DMS 273 (cell line): ENCODE results near the gene DERA.
"Not testable (repeated sequence)": the region's sequence is repeated elsewhere in the genome, so short reads cannot be mapped to it uniquely, and the experiment has no call there.

Experiments used
- DNase-seq: peaks from one replicate; lab custom pipeline; 2025; ENCODE audit not compliant: unreplicated experiment; lab: John Stamatoyannopoulos, UW

The DERA gene

DNA sequence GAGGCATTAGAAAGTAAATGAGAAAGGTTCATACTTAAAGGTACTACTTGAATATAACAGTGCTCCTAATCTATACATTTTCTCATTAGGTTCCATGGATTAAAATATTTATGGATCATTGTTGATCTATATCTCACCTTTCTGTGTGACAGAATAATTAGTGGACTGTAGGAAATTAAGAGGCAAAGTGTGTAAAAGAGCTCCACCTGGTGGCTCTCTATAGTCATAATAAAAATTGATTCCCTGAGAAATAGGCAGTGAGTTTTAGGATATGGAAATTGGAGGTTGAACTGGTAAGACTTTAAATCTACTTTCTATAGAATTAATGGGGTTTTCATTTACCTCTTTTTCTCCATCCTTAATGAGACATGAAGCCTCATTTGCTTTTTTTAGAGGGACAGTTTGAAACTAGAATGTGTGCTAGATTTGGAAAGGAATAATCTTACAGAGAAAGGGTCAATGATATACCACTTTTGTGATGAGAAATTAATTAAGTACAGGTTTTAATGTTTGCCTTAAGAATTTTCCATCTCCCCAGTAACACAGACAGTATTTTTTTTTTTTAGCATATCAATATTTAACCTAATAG lies 11.8 kb upstream of the DERA start:
- peak; percentile 26 for DNase-seq

DNA sequence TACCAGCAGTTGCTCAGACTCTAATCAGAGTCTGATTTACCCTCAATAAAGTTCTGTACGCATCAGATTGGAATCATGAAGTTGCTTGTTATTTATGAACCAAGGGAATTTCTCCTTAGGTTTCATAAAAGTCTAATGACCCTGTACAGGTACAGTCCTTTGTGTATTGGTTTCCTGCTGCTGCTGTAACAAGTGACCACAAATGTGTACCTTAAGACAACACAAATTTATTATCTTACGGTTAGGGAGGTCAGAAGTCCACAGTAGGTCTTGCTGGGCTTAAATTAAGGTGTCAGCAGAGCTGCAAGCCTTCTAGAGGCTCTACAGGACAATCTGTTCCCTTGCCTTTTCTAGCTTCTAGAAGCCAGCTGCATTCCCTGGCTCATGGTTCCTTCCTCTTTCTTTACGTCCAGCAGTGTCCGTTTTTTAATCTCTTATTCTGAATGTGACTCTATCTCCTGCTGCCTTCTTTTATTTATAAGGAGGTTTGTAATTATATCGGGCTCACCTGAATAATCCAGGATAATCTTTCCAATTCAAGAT lies 6.7 kb upstream of the DERA start:
- DNase-seq, result no peak

DNA sequence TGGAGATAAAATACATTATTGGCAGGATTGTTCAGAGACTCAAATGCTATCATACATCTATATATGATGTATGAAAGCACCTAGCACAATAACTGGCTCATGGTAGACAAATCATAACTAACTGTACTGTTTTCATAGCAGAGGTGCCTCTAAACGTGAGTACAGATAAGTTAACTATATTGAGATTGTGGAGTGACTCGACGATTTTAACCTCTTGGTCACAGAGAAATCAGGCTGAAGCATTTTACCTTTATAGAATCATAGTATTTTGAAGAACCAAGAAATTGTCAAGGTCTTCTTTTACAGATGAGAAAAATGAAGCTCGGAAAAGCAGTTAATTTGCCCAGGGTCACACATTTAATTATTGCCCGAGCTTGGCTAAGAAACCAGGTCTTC lies 666 bp upstream of the DERA start:
- DNase-seq, result no peak

DNA sequence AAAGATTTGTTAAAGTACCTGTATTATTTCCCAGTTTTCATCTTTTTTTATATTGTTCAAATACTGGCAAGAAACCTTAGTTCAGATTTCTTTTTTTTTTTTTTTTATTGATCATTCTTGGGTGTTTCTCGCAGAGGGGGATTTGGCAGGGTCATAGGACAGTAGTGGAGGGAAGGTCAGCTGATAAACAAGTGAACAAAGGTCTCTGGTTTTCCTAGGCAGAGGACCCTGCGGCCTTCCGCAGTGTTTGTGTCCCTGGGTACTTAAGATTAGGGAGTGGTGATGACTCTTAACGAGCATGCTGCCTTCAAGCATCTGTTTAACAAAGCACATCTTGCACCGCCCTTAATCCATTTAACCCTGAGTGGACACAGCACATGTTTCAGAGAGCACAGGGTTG lies 799 bp downstream of the DERA start:
- not testable (repeated sequence) for DNase-seq

DNA sequence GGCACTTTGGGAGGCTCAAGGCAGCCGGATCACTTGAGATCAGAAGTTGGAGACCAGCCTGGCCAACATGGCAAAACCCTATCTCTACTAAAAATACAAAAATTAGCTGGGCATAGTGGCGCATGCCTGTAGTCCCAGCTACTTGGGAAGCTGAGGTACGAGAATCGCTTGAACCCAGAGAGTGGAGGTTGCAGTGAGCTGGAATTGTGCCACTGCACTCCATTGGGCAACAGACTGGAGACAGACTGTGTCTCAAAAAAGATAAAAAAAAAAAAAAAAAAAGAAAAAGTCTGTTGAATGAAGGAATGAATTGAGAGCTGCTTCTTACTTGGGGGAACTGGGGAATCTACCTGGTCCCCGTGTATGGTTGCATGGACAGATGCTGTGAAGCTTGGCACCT lies 3.0 kb downstream of the DERA start:
- DNase-seq, result not testable (repeated sequence)

GRCh38 chr12:15918066-15918465 lies 6.9 kb downstream of the DERA start:
- no peak for DNase-seq

GRCh38 chr12:15919418-15919817 lies 8.3 kb downstream of the DERA start:
- DNase-seq, result no peak

DNA sequence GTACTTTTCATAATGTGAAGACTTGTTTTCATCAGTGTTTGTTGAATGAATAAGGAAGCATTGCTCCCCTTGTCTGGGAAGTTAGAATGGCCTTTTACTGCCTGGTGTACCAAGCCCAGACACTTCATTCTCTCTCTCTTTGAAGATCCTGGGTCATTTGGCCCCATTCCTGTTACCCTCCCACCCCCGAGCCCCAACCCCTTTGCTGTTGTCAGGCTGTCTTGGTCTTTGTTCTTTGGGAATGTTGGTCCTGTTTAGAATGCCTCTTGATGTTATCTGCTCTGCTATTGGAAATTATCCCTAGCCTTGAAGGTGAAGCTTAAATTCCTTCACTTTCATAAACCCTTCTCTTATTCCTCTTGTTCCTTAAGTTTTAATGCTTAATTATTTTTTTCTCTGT lies 13.8 kb downstream of the DERA start:
- DNase-seq, result no peak

DNA sequence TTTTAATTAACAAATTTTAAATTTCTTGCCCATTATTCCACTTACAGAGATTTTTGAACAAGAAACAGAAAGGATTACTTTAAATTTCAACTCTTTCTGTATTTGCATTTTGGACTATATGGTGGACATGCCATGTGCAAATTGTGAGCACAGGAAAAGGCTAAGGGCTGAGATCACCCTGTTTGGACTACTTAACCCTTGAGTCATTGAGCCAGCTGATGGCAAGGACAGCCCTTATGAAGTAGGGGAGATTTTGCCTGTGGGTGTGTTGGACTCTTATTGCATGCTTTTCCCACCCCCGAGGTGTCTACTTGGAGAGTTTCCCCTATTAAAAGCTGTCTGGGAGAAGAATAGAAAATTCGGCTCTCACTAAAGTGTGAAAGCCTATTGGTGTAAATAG lies 17.2 kb downstream of the DERA start:
- no peak for DNase-seq

DNA sequence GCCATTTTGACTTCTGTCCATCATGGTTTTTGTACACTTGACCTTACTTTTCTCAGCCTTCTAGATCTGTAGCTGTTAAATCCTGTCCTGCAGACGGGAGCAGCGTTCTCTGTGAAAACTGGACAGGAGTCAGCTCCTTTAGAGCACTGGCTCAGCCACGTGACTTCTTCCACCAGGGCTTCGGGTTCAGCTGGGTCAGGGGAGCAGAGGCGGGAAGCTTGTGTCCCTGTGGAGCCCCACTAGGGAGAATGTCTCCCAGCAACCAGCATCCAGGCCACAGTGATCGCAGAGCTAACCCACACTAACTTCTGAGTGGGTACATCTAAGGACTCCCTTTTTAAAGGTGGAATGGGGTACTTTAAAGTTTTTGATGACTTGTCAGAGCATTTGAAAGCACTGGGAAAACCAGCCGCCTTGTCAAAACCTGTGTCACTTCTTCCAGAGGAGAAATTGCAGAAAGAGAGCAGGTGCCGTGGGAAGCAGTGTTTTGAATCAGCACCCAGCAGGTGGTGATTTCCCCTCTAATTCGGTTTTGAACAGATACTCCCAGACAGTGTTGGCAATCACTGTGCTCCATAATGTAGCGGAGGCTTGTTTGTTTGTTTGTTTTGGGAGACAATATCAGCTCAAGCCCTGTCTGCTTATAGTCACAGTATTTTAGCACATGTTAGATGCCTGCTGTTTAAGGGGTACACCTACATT lies 17.9 kb downstream of the DERA start:
- no peak for DNase-seq

DNA sequence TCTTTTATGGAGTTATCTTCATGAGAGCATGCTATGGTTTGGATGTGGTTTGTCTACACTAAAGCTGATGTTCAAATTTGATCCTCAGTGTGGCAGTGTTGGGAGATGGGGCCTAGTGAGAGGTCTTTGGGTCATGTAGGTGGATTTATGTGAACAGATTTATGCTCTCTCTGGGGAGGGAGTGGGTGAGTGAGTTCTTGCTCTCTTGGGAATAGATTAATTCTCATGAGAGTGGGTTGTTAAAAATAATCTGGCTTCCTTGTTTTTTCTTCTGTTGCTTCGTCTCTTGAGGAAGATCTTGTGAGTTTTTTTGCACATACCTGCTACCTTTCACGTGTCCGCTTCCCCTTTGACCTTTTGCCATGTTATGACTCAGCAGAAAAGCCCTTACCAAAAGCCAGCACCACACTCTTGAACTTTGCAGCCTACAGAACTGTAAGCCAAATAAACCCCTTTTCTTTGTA lies 20.5 kb downstream of the DERA start:
- DNase-seq, result peak; percentile 36

DNA sequence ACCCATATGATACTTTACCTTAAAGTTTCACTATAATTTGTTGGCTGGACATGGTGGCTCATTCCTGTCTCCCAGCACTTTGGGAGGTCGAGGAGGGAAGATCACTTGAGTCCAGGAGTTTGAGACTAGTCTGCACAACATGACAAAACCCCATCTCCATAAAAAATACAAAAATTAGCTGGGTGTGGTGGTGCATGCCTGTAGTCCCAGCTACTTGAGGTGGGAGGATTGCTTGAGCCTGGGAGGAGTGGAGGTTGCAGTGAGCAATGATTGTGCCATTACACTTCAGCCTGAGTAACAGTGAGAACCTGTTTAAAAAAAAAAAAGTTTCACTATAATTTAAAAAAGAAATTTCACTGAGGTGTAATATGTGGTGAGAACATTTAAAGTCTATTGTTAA lies 21.2 kb downstream of the DERA start:
- no peak for DNase-seq

DNA sequence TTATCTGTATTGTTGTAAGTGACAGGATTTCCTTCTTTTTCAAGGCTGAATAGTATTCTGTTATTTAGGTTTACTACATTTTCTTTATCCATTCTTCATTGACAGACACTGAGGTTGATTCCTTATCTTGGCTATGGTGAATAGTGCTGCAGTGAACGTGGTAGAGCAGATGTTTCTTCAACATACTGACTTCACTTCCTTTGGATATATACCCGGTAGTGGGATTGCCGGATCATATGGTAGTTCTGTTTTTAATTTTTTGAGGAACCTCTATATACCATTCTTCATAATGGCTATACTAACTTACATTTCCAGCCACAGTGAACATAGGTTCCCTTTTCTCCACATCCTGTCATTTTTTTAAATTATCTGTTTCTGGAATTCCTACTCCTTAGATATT lies 21.8 kb downstream of the DERA start:
- no peak for DNase-seq

- DNase-seq, result no peak
Observed at GRCh38 chr12:15933751-15934150, 22.6 kb downstream of the DERA start.

GRCh38 chr12:15936751-15937150 lies 25.6 kb downstream of the DERA start:
- DNase-seq, result no peak

- no peak for DNase-seq
Observed at GRCh38 chr12:15937902-15938301, 26.8 kb downstream of the DERA start.

- DNase-seq, result no peak
Observed at GRCh38 chr12:15939111-15939510, 28.0 kb downstream of the DERA start.

DNA sequence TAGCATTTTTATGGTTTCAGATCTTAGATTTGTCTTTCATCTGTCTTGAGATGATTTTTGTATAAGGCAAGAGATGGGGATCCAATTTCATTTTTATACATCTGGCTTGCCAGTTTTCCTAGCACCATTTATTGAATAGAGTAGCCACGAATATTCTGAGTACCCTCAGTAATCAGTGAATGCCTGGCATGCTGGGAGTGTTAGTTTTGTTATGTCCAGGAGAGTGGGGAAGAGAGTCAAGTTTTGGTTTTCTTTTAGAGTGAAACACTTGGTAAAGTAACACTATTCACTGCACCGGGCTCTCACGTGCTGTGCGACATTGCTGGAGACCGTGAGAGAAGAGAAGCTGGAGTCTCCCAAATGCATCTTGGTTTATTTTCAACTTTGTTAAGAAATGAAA lies 31.3 kb downstream of the DERA start:
- DNase-seq, result no peak

DNA sequence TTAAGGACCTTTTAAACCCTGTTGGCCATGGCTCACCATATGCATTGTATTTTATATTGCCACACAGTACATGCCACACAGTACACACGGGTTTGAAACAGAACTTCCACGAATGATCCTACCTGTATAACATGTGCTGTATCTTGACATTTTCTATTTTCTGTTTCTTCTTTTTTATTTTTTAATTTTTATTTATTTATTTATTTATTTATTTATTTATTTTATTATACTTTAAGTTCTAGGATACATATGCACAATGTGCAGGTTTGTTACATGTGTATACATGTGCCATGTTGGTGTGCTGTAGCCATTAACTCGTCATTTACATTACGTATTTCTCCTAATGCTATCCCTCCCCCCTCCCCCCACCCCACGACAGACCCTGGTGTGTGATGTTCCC lies 32.4 kb downstream of the DERA start:
- DNase-seq, result not testable (repeated sequence)

DNA sequence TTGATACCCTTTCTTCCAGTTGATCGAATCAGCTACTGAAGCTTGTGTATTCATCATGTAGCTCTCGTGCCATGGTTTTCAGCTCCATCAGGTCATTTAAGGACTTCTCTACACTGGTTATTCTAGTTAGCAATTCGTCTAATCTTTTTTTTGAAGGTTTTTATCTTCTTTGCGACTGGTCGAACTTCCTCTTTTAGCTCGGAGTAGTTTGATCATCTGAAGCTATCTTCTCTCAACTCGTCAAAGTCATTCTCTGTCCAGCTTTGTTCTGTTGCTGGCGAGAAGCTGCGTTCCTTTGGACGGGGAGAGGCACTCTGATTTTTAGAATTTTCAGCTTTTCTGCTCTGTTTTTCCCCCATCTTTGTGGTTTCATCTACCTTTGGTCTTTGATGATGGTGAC lies 37.3 kb downstream of the DERA start:
- not testable (repeated sequence) for DNase-seq

- no peak for DNase-seq
Observed at GRCh38 chr12:15955281-15955680, 44.1 kb downstream of the DERA start.

DNA sequence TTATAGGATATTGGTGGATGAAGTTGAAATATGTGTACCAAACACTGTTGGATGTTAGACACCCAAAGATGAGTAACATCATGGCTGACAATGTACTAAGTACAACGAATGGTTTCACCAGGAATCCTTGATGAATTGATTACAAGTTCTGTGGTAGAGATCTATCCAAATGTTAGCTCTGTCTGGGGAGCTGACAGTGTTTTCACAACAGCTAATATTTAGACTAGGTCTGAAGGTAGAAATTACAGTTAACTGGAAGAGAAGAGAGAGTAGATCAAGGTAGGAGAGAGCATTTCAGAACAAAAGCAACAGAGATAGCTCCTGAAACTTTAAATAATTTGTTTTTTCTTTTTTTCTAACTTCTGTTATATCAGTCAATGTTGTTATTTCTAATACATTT lies 44.9 kb downstream of the DERA start:
- no peak for DNase-seq
